SU-DHL-6 (cell line): ENCODE data around the gene DOHH.
"Not testable (repeated sequence)": the region's sequence is repeated elsewhere in the genome, so short reads cannot be mapped to it uniquely, and the experiment has no call there.

Source experiments
- H2AFZ ChIP-seq: fragments of 200-600 bp; sonication (generic); 2 replicates; pipeline ENCODE4 v1.6.1; 2014; ENCODE audit warnings: low read depth, mild to moderate bottlenecking, moderate library complexity, mixed read lengths, antibody characterized with exemption, low read length; ENCODE audit not compliant: severe bottlenecking
- H3F3A ChIP-seq: fragments of 200-600 bp; shearing (Covaris generic); 2 replicates; pipeline ENCODE4 v1.6.0; 2016; ENCODE audit warnings: antibody characterized with exemption, mild to moderate bottlenecking; ENCODE audit not compliant: insufficient read depth
- H3K27ac ChIP-seq: fragments of 200-600 bp; sonication (generic); 2 replicates; pipeline ENCODE4 v1.5.1; 2016; ENCODE audit warnings: low read depth, mild to moderate bottlenecking, low read length, moderate library complexity, mixed read lengths
- H3K27me3 ChIP-seq: fragments of 200-600 bp; sonication (generic), shearing (Covaris generic); 2 replicates; pipeline ENCODE4 v1.6.0; 2014; ENCODE audit warnings: mild to moderate bottlenecking, low read length
- H3K36me3 ChIP-seq: fragments of 200-600 bp; sonication (generic); 2 replicates; pipeline ENCODE4 v1.6.1; 2014; ENCODE audit warnings: mild to moderate bottlenecking, low read length, mixed read lengths
- H3K4me2 ChIP-seq: fragments of 300-600, 200-600 bp; shearing (Covaris generic), sonication (generic); 2 replicates; pipeline ENCODE4 v1.6.0; 2014; ENCODE audit warnings: low read length, low read depth, mild to moderate bottlenecking; ENCODE audit not compliant: poor library complexity, severe bottlenecking
- H3K4me3 ChIP-seq: fragments of 200-600 bp; sonication (generic); 2 replicates; pipeline ENCODE4 v1.5.1; 2014; ENCODE audit warnings: antibody characterized with exemption, low read length, mild to moderate bottlenecking, mixed read lengths; ENCODE audit not compliant: insufficient read depth, poor library complexity, severe bottlenecking
- H3K79me2 ChIP-seq: fragments of 200-600 bp; sonication (generic); 2 replicates; pipeline ENCODE4 v1.6.1; 2014; ENCODE audit warnings: mild to moderate bottlenecking, low read length, moderate library complexity; ENCODE audit not compliant: insufficient read depth
- H3K9ac ChIP-seq: fragments of 200-600 bp; sonication (generic); 2 replicates; pipeline ENCODE4 v1.7.0; 2014; ENCODE audit warnings: mild to moderate bottlenecking, low read length
- H3K9me2 ChIP-seq: fragments of 200-600 bp; sonication (generic); replicated peaks from 2 replicates; pipeline ENCODE4 v1.6.1; 2014; ENCODE audit warnings: low read length; ENCODE audit not compliant: insufficient read depth
- H3K9me3 ChIP-seq: fragments of 200-600 bp; sonication (generic); 2 replicates; pipeline ENCODE4 v1.6.1; 2014; ENCODE audit warnings: low read length, mixed read lengths; ENCODE audit not compliant: insufficient read depth
- H4K20me1 ChIP-seq: fragments of 200-600 bp; sonication (generic); 2 replicates; pipeline ENCODE4 v1.6.1; 2014; ENCODE audit warnings: low read depth, mild to moderate bottlenecking, antibody characterized with exemption, low read length, moderate library complexity, mixed read lengths
- EZH2phosphoT487 ChIP-seq: fragments of 200-600 bp; sonication (generic), shearing (Covaris generic); conservative IDR thresholded peaks from 2 replicates; pipeline ENCODE4 v1.6.1; 2018; ENCODE audit warnings: mild to moderate bottlenecking, antibody characterized with exemption, low read length, moderate library complexity, mixed read lengths
- TF ChIP-seq, protein P1 (sequence below): fragments of 200-600 bp; sonication (generic); IDR thresholded peaks from one replicate; pipeline ENCODE4 v1.5.1; 2017; ENCODE audit warnings: antibody characterized with exemption, mild to moderate bottlenecking, low read length, moderate library complexity; ENCODE audit not compliant: insufficient read depth, poor library complexity, severe bottlenecking

DOHH gene

DNA sequence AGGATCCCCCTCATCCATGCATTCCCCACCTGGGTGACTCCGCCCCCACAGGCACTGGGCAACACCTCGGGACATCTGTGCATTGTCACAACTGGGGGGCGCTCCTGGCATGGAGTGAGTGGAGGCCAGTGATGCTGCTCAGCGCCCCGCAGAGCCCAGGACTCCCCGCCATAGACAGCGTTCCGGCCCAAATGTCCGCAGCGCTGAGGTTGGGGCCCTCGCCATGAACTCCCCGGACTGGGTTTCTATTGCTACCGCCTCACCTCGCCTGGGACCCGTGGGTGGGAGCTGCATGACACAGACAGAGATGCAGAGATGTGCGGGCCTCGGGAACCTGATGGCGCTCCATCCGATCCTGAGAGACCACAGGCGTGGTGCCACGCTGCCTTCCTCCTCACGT is 10.3 kb upstream of the DOHH start:
- Histone ChIP-seq H3K79me2 (peaks cover 84% of the 10 kb centered on the region), H3F3A (no peaks in the 10 kb centered on the region), H3K27ac (no peak overlapping the region), H3K36me3 (no peaks in the 10 kb centered on the region), H3K9me3 (no peaks in the 10 kb centered on the region), H3K9me2 (no peaks in the 10 kb centered on the region), H4K20me1 (no peaks in the 10 kb centered on the region), H3K9ac (no peak overlapping the region), H3K4me2 (no peak overlapping the region), H3K27me3 (no peaks in the 10 kb centered on the region), H3K4me3 (no peak overlapping the region), H2AFZ (no peak overlapping the region)
- TF ChIP-seq, protein P1, sequence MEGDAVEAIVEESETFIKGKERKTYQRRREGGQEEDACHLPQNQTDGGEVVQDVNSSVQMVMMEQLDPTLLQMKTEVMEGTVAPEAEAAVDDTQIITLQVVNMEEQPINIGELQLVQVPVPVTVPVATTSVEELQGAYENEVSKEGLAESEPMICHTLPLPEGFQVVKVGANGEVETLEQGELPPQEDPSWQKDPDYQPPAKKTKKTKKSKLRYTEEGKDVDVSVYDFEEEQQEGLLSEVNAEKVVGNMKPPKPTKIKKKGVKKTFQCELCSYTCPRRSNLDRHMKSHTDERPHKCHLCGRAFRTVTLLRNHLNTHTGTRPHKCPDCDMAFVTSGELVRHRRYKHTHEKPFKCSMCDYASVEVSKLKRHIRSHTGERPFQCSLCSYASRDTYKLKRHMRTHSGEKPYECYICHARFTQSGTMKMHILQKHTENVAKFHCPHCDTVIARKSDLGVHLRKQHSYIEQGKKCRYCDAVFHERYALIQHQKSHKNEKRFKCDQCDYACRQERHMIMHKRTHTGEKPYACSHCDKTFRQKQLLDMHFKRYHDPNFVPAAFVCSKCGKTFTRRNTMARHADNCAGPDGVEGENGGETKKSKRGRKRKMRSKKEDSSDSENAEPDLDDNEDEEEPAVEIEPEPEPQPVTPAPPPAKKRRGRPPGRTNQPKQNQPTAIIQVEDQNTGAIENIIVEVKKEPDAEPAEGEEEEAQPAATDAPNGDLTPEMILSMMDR, result no peak
- no peak for TF ChIP-seq EZH2phosphoT487

GRCh38 chr19:3509566-3509989 is 9.1 kb upstream of the DOHH start:
- H4K20me1 ChIP-seq, result no peaks in the 10 kb centered on the region

DNA sequence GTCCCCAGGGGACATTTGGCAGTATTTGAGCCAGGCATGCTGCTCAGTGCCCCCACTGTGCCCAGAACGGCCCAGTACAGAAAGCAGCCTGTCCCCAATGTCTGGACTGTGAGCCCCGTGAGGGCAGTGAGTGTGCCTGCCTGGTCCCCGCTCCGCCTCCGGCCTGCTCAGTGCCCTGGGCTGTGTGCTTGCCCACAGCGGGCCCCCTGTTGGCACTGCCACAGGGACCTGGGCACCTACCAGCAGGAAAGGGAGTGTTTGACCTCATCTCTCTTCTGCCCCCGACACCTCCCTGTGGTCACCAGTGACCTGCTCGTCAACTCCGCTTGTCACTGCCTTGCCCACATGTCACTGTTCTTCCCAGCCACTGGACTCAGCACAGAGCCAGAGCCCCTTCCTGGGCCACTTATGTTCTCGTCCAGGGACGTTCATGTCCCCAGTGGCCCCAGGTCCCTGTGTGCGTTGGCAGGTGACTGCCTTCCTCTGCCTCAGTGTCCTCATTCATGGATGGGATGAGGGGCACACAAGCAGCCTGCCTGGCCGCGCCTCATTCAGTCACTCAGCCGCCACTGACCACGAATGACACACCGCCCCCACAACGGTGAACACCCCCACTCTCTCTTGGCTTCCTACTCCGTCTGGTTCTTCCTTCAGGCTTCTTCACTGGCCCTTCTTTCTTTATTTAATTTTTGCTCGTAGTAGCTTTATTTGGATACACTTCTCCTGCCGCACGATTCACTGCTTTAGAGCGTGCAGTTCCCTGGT is 8.5 kb upstream of the DOHH start:
- H3K9me3 ChIP-seq, result no peaks in the 10 kb centered on the region
- H4K20me1 ChIP-seq, result no peaks in the 10 kb centered on the region
- no peak overlapping the region for H2AFZ ChIP-seq
- peaks cover 76% of the 10 kb centered on the region for H3K79me2 ChIP-seq
- H3K4me2 ChIP-seq, result no peak overlapping the region
- H3K36me3 ChIP-seq, result no peaks in the 10 kb centered on the region
- no peaks in the 10 kb centered on the region for H3K9me2 ChIP-seq
- no peak overlapping the region for H3K27ac ChIP-seq
- H3K9ac ChIP-seq, result no peak overlapping the region
- TF ChIP-seq, protein P1, result no peak
- TF ChIP-seq EZH2phosphoT487, result no peak
- H3K27me3 ChIP-seq, result no peaks in the 10 kb centered on the region
- no peak overlapping the region for H3K4me3 ChIP-seq
- H3F3A ChIP-seq, result no peaks in the 10 kb centered on the region; the same call in 1 of the 2 replicates

More at GRCh38 chr19:3509566-3509989, 9.1 kb upstream of the DOHH start:
- Histone ChIP-seq H3K79me2 (peaks cover 77% of the 10 kb centered on the region), H3K4me3 (no peak overlapping the region), H3K27ac (no peak overlapping the region), H3F3A (no peaks in the 10 kb centered on the region), H3K27me3 (no peaks in the 10 kb centered on the region), H3K9ac (no peak overlapping the region), H3K9me2 (no peaks in the 10 kb centered on the region), H2AFZ (no peak overlapping the region), H3K9me3 (no peaks in the 10 kb centered on the region), H3K36me3 (no peaks in the 10 kb centered on the region), H3K4me2 (no peak overlapping the region)
- no peak for TF ChIP-seq EZH2phosphoT487
- TF ChIP-seq, protein P1, result no peak

DNA sequence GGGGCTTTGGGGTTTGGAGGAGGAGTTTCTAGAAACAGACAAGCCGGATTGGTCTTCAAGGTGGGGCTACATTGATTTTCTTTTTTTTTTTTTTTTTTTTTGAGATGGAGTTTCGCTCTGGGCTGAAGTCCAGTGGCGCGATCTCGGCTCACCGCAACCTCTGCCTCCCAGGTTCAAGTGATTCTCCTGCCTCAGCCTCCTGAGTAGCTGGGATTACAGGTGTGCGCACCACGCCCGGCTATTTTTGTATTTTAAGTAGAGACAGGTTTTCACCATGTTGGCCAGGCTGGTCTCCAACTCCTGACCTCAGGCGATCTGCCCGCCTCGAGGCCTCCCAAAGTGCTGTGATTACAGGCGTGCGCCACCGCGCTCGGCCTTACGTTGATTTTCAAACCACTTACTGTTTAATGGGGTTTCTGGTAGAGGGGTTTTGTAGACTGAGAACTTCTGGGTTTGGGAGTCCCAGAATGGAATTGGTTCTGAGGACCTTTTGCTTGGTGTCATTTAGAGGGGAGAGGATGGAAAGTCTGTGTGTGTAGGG is 7.7 kb upstream of the DOHH start:
- not testable (repeated sequence) for H3K9ac ChIP-seq, H3K27me3 ChIP-seq, H2AFZ ChIP-seq, H4K20me1 ChIP-seq, H3K4me2 ChIP-seq, H3F3A ChIP-seq, H3K36me3 ChIP-seq, H3K4me3 ChIP-seq, H3K27ac ChIP-seq, H3K9me3 ChIP-seq, H3K9me2 ChIP-seq
- peaks cover 69% of the 10 kb centered on the region for H3K79me2 ChIP-seq
